Prostate gland (tissue), 2 donors: ENCODE results near the gene CDC42BPB. TPM values are rescaled to one million over a fixed set of nuclear protein-coding genes. Genes with fewer than 3 reads are reported as not detected.

Experiments
- DNase-seq: peaks from one replicate; pipeline ENCODE4 v3.0.0-alpha.2; 2019; ENCODE audit warnings: low spot score
- H3K27ac ChIP-seq, 2 donors: fragments of 200-600 bp; sonication (generic); 2 replicates each; pipeline ENCODE4 v1.5.1; 2017 to 2019
- H3K27me3 ChIP-seq: fragments of 200-600 bp; sonication (generic); replicated peaks from 2 replicates; pipeline ENCODE4 v1.5.1; 2019; ENCODE audit not compliant: insufficient read depth
- H3K36me3 ChIP-seq, 2 donors: fragments of 200-600 bp; sonication (generic); 1 replicate in 1 of 2; 2 replicates in 1 of 2; pipeline versions ENCODE4 v1.5.1 to v1.8.1; 2017 to 2019
- H3K4me1 ChIP-seq: fragments of 200-600 bp; sonication (generic); replicated peaks from 2 replicates; pipeline ENCODE4 v1.5.1; 2019
- H3K4me3 ChIP-seq, 2 donors: fragments of 200-600 bp; sonication (generic); 2 replicates each; pipeline ENCODE4 v1.5.1; 2017 to 2019
- H3K9me3 ChIP-seq: fragments of 200-600 bp; sonication (generic); 2 replicates; pipeline ENCODE4 v1.5.1; 2017
- POLR2A ChIP-seq: fragments of 450-650 bp; IDR thresholded peaks from one replicate; pipeline ENCODE4 v1.6.1; 2016; ENCODE audit warnings: antibody characterized with exemption, mild to moderate bottlenecking
- POLR2AphosphoS5 ChIP-seq: sonication (generic); formaldehyde crosslinking; IDR thresholded peaks from one replicate; pipeline ENCODE4 v1.6.1; 2017; ENCODE audit warnings: antibody characterized with exemption
- WGBS: methylation state at CpG from one replicate; pipeline ENCODE4 v1.1.5; 2018; 5-methylcytosine and 5-hydroxymethylcytosine counted together
- intact Hi-C: fragments of 100-400 bp; cut with DNase I; formaldehyde crosslinking; loops from one replicate; pipeline ENCODE4 v1.14.2; 2022
- total RNA-seq, 2 donors: library from RNA; depleted of rRNA; stranded (reverse); fragments of >200 nt; gene quantifications; one replicate each; pipeline ENCODE4 v1.1.0, GENCODE V29; 2016
- TF ChIP-seq, protein P1 (sequence below), 4 experiments: fragments of 200-600 bp in 2 of 4; fragments of 450-650 bp in 2 of 4; sonication (generic) in 2 of 4; IDR thresholded peaks; 1 replicate in 3 of 4; 2 replicates in 1 of 4; pipeline ENCODE4 v1.5.1; 2016 to 2019; ENCODE audit warnings: antibody characterized with exemption in 4 of 4, mild to moderate bottlenecking in 2 of 4, moderate library complexity in 2 of 4

Gene CDC42BPB
- total RNA-seq, 2 donors from 2014 or later = 78.9 to 172 TPM

DNA sequence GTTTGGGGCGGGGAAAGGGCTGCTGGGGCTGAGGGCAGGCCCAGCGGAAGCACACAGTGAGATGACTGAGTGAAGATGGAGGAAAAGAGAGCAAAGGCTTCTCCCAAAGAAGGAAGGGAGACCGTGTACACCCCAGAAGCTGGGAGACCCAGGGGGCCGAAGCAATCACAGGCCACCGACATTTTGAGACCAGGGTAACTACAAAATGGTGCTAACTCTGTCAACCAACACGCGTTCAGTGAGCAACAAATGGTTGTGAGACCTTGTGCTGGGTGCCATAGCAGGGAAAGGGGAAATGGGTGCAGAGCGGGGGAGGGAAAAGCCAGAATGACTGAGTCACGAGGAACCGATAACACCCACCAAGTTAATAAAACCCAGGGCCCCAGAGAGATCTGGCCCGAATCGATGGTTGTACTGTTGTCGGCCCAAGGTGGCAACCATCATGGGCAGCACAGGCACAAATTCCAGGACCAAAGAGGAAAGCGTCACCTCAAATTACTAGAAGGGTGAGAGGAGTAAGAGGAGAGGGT is 50.3 kb downstream of the CDC42BPB start:
- H3K36me3 ChIP-seq = peaks cover 3 to 9% of the 10 kb centered on the region in 2 donors
- no peaks in the 10 kb centered on the region for H3K9me3 ChIP-seq
- intact Hi-C loops = no loop called here
- DNase-seq = no peak
- 93% methylated on average over 14 of the region's 14 CpGs for WGBS
- no peaks in the 10 kb centered on the region for H3K4me1 ChIP-seq
- no peaks in the 10 kb centered on the region for H3K27me3 ChIP-seq
- no peak overlapping the region for H3K4me3 ChIP-seq
- no peak overlapping the region for H3K27ac ChIP-seq
- TF ChIP-seq POLR2AphosphoS5 = no peak
- TF ChIP-seq, protein P1, sequence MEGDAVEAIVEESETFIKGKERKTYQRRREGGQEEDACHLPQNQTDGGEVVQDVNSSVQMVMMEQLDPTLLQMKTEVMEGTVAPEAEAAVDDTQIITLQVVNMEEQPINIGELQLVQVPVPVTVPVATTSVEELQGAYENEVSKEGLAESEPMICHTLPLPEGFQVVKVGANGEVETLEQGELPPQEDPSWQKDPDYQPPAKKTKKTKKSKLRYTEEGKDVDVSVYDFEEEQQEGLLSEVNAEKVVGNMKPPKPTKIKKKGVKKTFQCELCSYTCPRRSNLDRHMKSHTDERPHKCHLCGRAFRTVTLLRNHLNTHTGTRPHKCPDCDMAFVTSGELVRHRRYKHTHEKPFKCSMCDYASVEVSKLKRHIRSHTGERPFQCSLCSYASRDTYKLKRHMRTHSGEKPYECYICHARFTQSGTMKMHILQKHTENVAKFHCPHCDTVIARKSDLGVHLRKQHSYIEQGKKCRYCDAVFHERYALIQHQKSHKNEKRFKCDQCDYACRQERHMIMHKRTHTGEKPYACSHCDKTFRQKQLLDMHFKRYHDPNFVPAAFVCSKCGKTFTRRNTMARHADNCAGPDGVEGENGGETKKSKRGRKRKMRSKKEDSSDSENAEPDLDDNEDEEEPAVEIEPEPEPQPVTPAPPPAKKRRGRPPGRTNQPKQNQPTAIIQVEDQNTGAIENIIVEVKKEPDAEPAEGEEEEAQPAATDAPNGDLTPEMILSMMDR (IDR thresholded peaks at IDR 0.05) = no peak
- no peak for TF ChIP-seq POLR2A

DNA sequence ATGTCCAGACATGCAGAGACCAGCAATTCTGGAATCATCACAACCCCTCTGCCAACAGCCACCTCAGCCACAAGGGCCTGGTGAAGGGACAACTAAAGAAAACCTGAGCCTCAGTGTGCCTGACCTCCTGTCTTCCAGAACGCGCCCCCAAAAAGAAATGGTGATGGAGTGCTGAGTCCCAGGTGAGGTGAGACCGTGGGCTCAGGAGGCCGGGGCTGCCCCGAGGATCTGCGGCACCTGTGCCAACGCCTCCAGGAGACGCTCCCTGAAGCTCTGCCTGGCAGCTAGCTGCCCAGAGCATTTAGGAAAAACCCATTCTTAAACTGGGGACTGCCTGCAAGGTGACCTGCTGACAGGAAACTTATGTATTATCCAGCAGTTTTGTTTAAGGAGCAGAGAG is 51.2 kb downstream of the CDC42BPB start:
- intact Hi-C loops = no loop called here
- H3K4me3 ChIP-seq = no peak overlapping the region
- H3K27ac ChIP-seq = no peak overlapping the region
- DNase-seq = no peak
- H3K27me3 ChIP-seq = no peaks in the 10 kb centered on the region
- WGBS = 88% methylated on average over 8 of the region's 8 CpGs
- no peaks in the 10 kb centered on the region for H3K4me1 ChIP-seq
- TF ChIP-seq POLR2AphosphoS5 (no peak), POLR2A (no peak)
- TF ChIP-seq, protein P1 (IDR thresholded peaks at IDR 0.05) = no peak
- no peaks in the 10 kb centered on the region for H3K9me3 ChIP-seq
- peaks cover 3 to 9% of the 10 kb centered on the region in 2 donors for H3K36me3 ChIP-seq

DNA sequence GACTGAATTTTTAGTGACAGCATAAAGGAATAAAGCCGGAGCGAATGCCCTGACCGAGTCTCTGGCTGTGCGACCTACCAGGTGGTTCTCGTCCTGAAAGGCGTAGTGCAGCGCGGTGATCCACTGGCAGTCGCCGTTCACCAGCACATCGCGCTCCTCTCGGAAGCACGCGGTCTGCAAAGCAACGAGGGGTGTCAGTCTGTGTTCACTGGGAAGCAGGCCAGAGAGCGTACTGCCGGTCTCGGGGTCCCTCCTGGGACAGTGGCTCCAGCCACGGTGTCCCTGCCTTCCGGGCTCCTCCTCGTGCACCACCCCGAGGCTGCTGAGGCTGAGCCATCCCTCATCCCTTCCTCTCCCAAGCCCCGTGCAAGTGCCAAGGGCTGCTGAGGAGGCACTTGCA is 53.5 kb downstream of the CDC42BPB start:
- Histone ChIP-seq H3K9me3 (no peaks in the 10 kb centered on the region), H3K27ac (no peak overlapping the region), H3K4me3 (no peak overlapping the region), H3K27me3 (no peaks in the 10 kb centered on the region), H3K4me1 (no peaks in the 10 kb centered on the region), H3K36me3 (peaks cover 3 to 9% of the 10 kb centered on the region in 2 donors)
- no peak for DNase-seq
- WGBS = 96% methylated on average over 24 of the region's 24 CpGs
- TF ChIP-seq, protein P1 (IDR thresholded peaks at IDR 0.05) = no peak
- no peak for TF ChIP-seq POLR2AphosphoS5
- TF ChIP-seq POLR2A = no peak
- intact Hi-C loops = no loop called here

DNA sequence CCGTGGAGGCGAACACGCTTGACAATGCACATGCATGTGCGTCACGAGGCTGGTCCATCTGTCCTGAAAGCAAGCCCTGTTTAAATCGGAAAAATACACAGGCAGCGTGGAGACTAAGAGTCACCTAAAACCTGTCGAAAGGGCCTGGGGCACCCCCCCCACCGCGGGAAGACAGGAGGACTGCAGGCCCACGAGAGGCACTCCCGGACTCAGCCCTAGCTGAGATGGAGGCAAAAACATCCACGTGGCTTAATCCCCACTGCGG is 54.1 kb downstream of the CDC42BPB start:
- intact Hi-C loops = no loop called here
- H3K4me3 ChIP-seq = no peak overlapping the region
- no peak for TF ChIP-seq POLR2AphosphoS5
- TF ChIP-seq, protein P1 (IDR thresholded peaks at IDR 0.05) = no peak
- no peak for TF ChIP-seq POLR2A
- H3K36me3 ChIP-seq = peaks cover 3 to 9% of the 10 kb centered on the region in 2 donors
- no peaks in the 10 kb centered on the region for H3K4me1 ChIP-seq
- 91% methylated on average over 14 of the region's 14 CpGs for WGBS
- DNase-seq = no peak
- H3K27ac ChIP-seq = no peak overlapping the region
- H3K9me3 ChIP-seq = no peaks in the 10 kb centered on the region
- H3K27me3 ChIP-seq = no peaks in the 10 kb centered on the region

DNA sequence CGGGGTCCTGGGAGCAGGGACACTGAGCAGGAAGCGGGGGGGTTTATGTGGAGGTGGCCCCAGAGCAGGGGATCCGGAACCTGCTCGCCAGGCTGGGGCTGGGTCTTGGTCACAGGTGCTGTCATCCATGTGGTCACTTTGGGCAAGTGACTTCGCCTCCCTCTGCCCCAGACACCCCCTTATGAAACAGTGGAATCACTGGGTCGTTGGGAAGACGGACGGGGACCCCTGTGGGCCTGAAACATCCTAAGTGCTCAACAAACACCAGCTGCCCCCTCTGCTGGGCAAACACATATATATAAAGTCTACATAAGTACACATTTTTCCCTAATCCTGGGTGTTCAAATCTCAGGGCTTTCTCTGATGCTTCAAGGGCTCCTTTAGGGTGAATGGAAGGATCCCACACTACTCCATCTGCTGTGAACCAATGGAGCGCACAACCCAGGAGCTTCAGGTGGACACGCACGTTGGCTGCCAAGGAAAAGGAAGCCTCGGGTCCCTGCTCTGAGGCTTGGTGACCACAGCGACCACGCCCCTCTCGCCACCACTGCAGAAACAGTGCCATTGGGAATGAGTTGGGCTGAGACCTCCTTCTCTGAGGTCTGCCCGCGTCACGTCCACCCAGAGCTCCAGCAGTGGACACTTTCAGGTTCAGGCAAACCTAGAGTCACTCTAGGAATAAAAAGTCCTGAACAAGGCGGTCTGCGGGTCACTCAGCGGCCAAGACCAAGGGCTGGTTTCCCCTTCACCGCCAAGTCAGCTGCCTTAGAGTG is 54.6 kb downstream of the CDC42BPB start:
- Histone ChIP-seq H3K4me3 (no peak overlapping the region), H3K27ac (no peak overlapping the region), H3K36me3 (peaks cover 3 to 4% of the 10 kb centered on the region in 2 donors), H3K9me3 (no peaks in the 10 kb centered on the region), H3K4me1 (no peaks in the 10 kb centered on the region), H3K27me3 (no peaks in the 10 kb centered on the region)
- TF ChIP-seq POLR2AphosphoS5 = no peak
- TF ChIP-seq POLR2A = no peak
- TF ChIP-seq, protein P1 (IDR thresholded peaks at IDR 0.05) = no peak
- intact Hi-C loops = no loop called here
- DNase-seq = no peak
- 89% methylated on average over 22 of the region's 22 CpGs for WGBS
